Measurements from ENCODE around the gene PRSS27.
A peak's percentile ranks its signal among the peaks of the same experiment; 100 is the strongest.
"Not testable (repeated sequence)": the region's sequence is repeated elsewhere in the genome, so short reads cannot be mapped to it uniquely, and the experiment has no call there.

The PRSS27 gene

DNA sequence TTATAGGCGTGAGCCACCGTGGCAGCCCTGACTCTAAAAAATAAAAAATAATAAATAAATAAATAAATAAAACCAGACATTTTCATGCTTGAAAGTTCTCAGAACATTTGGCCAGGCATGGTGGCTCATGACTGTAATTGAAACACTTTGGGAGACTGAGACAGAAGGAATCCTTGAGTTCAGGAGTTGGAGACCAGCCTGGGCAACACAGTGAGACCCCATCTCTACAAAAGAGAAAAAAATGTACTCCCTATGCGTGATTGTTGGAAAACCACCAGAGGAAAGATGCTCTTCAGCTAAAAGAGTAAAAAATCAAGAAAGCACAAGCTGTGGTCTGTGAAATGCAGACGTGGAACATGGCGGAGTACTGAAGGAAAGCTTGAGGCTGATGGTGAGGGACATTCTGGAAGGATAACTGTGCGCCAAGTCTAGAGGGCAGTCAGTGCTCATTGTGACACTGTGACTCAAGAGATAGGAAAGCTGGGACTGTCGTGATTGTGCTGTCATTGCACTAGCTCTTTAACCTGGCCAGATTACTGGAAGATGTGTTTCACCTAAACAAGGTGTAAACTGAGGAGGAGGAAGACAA, 4.2 kb upstream of the PRSS27 start:
- no peak for TF ChIP-seq CTCF (IDR thresholded peaks at IDR 0.05; ENCODE audit: control extremely low read depth, extremely low read depth, low read depth, missing control alignments)
- CTCF ChIA-PET, result interaction anchor here (1.2 kb wide), 1 partner anchor 11 kb away, joined by 3 read pairs; no protein-coding TSS in a partner anchor
- DNase-seq (ENCODE audit: extremely low spot score), result no peak
- POLR2A ChIA-PET, result no interaction called here

- DNase-seq (ENCODE audit: extremely low spot score); POLR2A ChIA-PET; CTCF ChIA-PET: not testable (repeated sequence)
Measured at GRCh38 chr16:2721634-2722173, 1.7 kb upstream of the PRSS27 start.

- peak; percentile 93 for TF ChIP-seq CTCF (IDR thresholded peaks at IDR 0.05; ENCODE audit: control extremely low read depth, extremely low read depth, low read depth, missing control alignments)
- DNase-seq (ENCODE audit: extremely low spot score), result peak; percentile 92
- CTCF ChIA-PET, result interaction anchor here (0.8 to 1.2 kb wide), 2 partner anchors 12 to 18 kb away, joined by 3 to 4 read pairs; no protein-coding TSS in a partner anchor
- POLR2A ChIA-PET, result no interaction called here
Measured at GRCh38 chr16:2720719-2721633, 952 bp upstream of the PRSS27 start.

- POLR2A ChIA-PET, result no interaction called here
- no peak for DNase-seq (ENCODE audit: extremely low spot score)
- CTCF ChIA-PET, result interaction anchor here (1.2 to 1.9 kb wide), 2 partner anchors 16 to 245 kb away, joined by 4 read pairs; partner anchors contain the start of gene TBC1D24
- no peak for TF ChIP-seq CTCF (IDR thresholded peaks at IDR 0.05; ENCODE audit: control extremely low read depth, extremely low read depth, low read depth, missing control alignments)
Measured at GRCh38 chr16:2719328-2720063, 528 bp downstream of the PRSS27 start.

GRCh38 chr16:2717383-2718263, 2.4 kb downstream of the PRSS27 start:
- CTCF ChIA-PET, result interaction anchor here (0.8 to 1.9 kb wide), 4 partner anchors 10 to 243 kb away, joined by 3 to 4 read pairs (median 3); partner anchors contain the start of gene TBC1D24
- no peak for TF ChIP-seq CTCF (IDR thresholded peaks at IDR 0.05; ENCODE audit: control extremely low read depth, extremely low read depth, low read depth, missing control alignments)
- DNase-seq (ENCODE audit: extremely low spot score), result no peak
- POLR2A ChIA-PET, result no interaction called here

GRCh38 chr16:2716948-2717347, 3.1 kb downstream of the PRSS27 start:
- DNase-seq (ENCODE audit: extremely low spot score), result no peak
- CTCF ChIA-PET, result interaction anchor here (1.0 kb wide), 1 partner anchor 11 kb away, joined by 3 read pairs; no protein-coding TSS in a partner anchor
- POLR2A ChIA-PET, result no interaction called here
- TF ChIP-seq CTCF (IDR thresholded peaks at IDR 0.05; ENCODE audit: control extremely low read depth, extremely low read depth, low read depth, missing control alignments), result no peak
